Measurements from ENCODE around the gene HS3ST1. TPM values are rescaled to one million over a fixed set of nuclear protein-coding genes. Genes with fewer than 3 reads are reported as not detected.

The HS3ST1 gene
- total RNA-seq, 2 donors from 2014 or later, result 2.8 to 8.4 TPM

DNA sequence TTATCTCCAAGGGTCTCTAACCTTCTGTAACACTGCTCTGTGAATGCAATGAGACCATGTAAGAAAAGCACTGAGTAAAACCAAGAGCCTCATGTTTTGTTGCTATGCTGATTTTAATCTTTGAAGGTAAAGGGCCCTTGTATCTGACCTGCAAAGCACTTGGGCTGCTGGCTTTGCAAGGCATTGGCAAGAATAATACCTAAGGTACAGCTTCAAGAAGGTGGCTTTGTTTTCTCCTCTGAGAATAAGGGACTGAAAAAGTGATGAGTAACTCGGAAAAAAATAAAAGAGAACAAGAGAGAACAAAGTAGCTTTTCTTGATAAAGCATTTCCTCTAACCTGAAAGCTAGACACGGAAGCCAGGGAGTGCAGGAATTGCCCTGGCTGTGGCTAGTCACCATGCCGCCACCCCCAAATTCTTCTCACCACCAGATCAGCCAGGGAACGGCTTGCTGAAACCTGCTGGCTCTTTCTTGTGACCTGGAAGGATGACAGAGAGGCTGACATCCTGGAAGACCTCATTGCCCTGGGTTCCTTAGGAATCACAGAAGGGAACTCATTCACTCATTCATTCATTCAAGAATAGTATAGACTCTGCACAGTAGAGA, 41.8 kb upstream of the HS3ST1 start:
- Histone ChIP-seq H3K4me1 (no peaks in the 10 kb centered on the region), H3K4me3 (no peak overlapping the region), H3K27me3 (no peaks in the 10 kb centered on the region), H3K9me3 (no peaks in the 10 kb centered on the region), H3K27ac (no peak overlapping the region), H3K36me3 (no peaks in the 10 kb centered on the region)
- no peak for DNase-seq (ENCODE audit: low spot score)
- TF ChIP-seq, protein P1, sequence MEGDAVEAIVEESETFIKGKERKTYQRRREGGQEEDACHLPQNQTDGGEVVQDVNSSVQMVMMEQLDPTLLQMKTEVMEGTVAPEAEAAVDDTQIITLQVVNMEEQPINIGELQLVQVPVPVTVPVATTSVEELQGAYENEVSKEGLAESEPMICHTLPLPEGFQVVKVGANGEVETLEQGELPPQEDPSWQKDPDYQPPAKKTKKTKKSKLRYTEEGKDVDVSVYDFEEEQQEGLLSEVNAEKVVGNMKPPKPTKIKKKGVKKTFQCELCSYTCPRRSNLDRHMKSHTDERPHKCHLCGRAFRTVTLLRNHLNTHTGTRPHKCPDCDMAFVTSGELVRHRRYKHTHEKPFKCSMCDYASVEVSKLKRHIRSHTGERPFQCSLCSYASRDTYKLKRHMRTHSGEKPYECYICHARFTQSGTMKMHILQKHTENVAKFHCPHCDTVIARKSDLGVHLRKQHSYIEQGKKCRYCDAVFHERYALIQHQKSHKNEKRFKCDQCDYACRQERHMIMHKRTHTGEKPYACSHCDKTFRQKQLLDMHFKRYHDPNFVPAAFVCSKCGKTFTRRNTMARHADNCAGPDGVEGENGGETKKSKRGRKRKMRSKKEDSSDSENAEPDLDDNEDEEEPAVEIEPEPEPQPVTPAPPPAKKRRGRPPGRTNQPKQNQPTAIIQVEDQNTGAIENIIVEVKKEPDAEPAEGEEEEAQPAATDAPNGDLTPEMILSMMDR (IDR thresholded peaks at IDR 0.05), result no peak

DNA sequence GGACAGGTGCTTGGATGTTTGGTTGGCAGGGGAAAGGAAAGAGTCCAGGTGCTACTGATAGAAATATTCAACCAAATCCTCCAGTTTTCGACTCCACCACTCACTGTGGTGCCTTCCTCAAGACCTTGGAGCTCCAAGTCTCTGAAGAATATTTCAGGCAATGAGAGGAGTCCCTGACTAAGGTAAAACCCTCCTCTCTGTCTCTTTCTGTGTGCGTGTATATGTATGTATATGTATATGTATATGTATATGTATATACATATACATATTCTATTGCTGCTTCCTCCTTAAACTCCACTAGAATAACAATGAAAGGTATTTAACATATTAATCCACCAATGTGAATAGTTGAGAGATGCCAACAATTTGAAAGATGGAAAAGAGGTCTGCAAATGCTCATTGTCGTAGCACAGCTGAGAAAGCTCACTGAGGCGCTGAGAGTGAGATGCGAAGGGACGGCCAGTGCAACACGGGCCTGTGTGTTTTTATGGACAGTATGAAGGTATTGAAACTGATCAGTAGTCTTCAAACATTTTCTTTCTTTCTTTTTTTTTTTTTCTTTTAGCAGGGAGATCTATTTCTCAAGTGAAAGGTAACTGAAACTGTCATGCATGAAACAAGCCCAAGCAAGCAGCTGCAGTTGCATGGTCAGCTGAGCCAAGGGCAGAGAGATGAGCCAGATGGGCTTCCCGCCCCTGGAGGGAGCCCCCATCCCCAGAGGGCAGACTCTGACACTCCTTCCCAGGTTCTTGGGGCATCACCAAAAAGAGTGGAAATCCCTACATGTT, 41.1 kb upstream of the HS3ST1 start:
- DNase-seq (ENCODE audit: low spot score), result no peak
- Histone ChIP-seq H3K4me1 (no peaks in the 10 kb centered on the region), H3K27me3 (no peaks in the 10 kb centered on the region), H3K9me3 (no peaks in the 10 kb centered on the region), H3K27ac (no peak overlapping the region), H3K4me3 (no peak overlapping the region), H3K36me3 (no peaks in the 10 kb centered on the region)
- TF ChIP-seq, protein P1 (IDR thresholded peaks at IDR 0.05), result no peak

DNA sequence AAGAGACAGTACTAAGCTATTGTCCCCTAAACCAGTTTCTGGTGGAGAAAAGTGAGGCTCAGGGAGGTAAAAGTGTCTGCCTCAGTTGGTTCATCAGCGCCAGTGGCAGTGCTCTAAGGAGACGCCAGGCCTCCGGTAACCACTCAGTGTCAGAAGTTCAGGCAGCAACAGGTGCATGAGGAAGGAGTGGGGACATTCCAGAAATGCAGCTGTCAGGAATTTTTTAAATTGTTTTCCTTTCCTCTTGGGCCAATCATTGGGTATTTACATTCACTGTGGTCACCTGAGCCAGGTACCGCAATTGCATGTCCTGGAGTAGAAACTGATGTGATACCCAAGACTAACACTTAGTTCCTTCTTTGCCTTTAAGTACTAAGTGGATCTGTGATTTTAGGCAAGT, 40.2 kb upstream of the HS3ST1 start:
- Histone ChIP-seq H3K9me3 (no peaks in the 10 kb centered on the region), H3K4me3 (no peak overlapping the region), H3K27me3 (no peaks in the 10 kb centered on the region), H3K27ac (no peak overlapping the region), H3K4me1 (no peaks in the 10 kb centered on the region), H3K36me3 (no peaks in the 10 kb centered on the region)
- TF ChIP-seq, protein P1 (IDR thresholded peaks at IDR 0.05), result no peak
- no peak for DNase-seq (ENCODE audit: low spot score)

GRCh38 chr4:11467931-11468330, 39.2 kb upstream of the HS3ST1 start:
- TF ChIP-seq, protein P1 (IDR thresholded peaks at IDR 0.05), result no peak

DNA sequence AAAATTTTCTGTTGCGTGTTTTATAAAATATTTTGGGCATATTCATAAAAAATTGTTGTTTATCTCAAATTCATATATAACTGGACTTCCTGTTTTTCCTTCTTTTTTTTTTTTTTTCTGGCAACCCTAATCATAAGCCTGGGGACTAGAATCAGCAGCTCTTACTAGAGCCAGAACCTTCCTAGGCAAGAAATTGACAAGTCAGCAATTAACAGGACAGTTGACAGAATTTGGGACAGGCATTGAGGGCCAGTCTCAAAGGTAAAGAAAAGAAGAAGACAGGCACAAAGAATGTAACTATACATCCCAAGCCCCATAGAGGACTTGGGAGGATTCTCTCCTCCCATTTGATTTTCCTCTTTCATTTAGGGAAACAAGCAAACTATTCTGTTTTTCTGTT, 35.0 kb upstream of the HS3ST1 start:
- TF ChIP-seq, protein P1 (IDR thresholded peaks at IDR 0.05), result no peak
- Histone ChIP-seq H3K36me3 (no peaks in the 10 kb centered on the region), H3K4me3 (no peak overlapping the region), H3K27ac (no peak overlapping the region), H3K27me3 (no peaks in the 10 kb centered on the region), H3K9me3 (peaks cover 0 to 15% of the 10 kb centered on the region in 2 donors), H3K4me1 (no peaks in the 10 kb centered on the region)
- DNase-seq (ENCODE audit: low spot score), result no peak

More at GRCh38 chr4:11467931-11468330, 39.2 kb upstream of the HS3ST1 start:
- Histone ChIP-seq H3K4me1 (no peaks in the 10 kb centered on the region), H3K27ac (no peak overlapping the region), H3K36me3 (no peaks in the 10 kb centered on the region), H3K9me3 (no peaks in the 10 kb centered on the region), H3K27me3 (no peaks in the 10 kb centered on the region), H3K4me3 (no peak overlapping the region)
- DNase-seq (ENCODE audit: low spot score), result no peak

Data from right atrium auricular region (tissue), 2 donors.